Measurements from ENCODE around the gene PRDM11.

DNA sequence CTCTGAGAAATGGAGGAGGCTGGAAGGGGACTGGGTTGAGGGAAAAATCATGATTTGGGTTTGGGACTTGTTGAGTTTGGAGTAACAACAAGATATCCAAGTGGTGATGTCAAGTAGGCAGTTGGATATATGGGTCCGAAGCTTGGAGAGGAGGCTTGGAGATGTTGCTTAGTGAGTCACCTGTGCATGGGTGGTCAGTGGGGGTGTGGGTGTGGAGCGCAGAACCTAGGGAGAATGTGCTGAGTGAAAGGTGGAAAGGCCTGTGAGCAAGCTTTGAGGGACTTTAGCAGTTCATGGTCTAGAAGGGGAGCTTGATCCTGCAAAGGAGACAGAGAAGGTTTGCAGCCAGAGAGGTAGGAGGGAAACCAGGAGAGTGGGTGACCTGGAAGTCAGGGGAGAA, 38.2 kb downstream of the PRDM11 start:
- TF ChIP-seq YY1 (IDR thresholded peaks at IDR 0.05) (no peak), GABPA (IDR thresholded peaks at IDR 0.05 in 1 of 2, conservative IDR thresholded peaks at IDR 0.05 in 1 of 2) (no peak), MAX (IDR thresholded peaks at IDR 0.05) (no peak), RAD21 (IDR thresholded peaks at IDR 0.05) (no peak), TAF1 (conservative IDR thresholded peaks at IDR 0.05) (no peak), REST (IDR thresholded peaks at IDR 0.05) (no peak)
- TF ChIP-seq, protein P1, sequence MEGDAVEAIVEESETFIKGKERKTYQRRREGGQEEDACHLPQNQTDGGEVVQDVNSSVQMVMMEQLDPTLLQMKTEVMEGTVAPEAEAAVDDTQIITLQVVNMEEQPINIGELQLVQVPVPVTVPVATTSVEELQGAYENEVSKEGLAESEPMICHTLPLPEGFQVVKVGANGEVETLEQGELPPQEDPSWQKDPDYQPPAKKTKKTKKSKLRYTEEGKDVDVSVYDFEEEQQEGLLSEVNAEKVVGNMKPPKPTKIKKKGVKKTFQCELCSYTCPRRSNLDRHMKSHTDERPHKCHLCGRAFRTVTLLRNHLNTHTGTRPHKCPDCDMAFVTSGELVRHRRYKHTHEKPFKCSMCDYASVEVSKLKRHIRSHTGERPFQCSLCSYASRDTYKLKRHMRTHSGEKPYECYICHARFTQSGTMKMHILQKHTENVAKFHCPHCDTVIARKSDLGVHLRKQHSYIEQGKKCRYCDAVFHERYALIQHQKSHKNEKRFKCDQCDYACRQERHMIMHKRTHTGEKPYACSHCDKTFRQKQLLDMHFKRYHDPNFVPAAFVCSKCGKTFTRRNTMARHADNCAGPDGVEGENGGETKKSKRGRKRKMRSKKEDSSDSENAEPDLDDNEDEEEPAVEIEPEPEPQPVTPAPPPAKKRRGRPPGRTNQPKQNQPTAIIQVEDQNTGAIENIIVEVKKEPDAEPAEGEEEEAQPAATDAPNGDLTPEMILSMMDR (IDR thresholded peaks at IDR 0.05; ENCODE audit: low read depth, low read length, missing input control), result no peak

All from liver (tissue), 3 donors.